NAMALWA (cell line): ENCODE data around the gene SYNJ1.
"Not testable (repeated sequence)": the region's sequence is repeated elsewhere in the genome, so short reads cannot be mapped to it uniquely, and the experiment has no call there.

Source experiments
- DNase-seq: peaks from one replicate; pipeline ENCODE4 v3.0.0-alpha.2; 2015; ENCODE audit warnings: low spot score

Gene SYNJ1, protein sequence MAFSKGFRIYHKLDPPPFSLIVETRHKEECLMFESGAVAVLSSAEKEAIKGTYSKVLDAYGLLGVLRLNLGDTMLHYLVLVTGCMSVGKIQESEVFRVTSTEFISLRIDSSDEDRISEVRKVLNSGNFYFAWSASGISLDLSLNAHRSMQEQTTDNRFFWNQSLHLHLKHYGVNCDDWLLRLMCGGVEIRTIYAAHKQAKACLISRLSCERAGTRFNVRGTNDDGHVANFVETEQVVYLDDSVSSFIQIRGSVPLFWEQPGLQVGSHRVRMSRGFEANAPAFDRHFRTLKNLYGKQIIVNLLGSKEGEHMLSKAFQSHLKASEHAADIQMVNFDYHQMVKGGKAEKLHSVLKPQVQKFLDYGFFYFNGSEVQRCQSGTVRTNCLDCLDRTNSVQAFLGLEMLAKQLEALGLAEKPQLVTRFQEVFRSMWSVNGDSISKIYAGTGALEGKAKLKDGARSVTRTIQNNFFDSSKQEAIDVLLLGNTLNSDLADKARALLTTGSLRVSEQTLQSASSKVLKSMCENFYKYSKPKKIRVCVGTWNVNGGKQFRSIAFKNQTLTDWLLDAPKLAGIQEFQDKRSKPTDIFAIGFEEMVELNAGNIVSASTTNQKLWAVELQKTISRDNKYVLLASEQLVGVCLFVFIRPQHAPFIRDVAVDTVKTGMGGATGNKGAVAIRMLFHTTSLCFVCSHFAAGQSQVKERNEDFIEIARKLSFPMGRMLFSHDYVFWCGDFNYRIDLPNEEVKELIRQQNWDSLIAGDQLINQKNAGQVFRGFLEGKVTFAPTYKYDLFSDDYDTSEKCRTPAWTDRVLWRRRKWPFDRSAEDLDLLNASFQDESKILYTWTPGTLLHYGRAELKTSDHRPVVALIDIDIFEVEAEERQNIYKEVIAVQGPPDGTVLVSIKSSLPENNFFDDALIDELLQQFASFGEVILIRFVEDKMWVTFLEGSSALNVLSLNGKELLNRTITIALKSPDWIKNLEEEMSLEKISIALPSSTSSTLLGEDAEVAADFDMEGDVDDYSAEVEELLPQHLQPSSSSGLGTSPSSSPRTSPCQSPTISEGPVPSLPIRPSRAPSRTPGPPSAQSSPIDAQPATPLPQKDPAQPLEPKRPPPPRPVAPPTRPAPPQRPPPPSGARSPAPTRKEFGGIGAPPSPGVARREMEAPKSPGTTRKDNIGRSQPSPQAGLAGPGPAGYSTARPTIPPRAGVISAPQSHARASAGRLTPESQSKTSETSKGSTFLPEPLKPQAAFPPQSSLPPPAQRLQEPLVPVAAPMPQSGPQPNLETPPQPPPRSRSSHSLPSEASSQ (N-terminal part only)

GRCh38 chr21:32727687-32728455 is at the start of gene SYNJ1:
Gene SYNJ1 (minus strand): TSS chr21:32728013. CDS start chr21:32726895, 1,118 bp downstream.
- DNase-seq = peak; percentile 95

GRCh38 chr21:32777269-32777668 is 49.5 kb upstream of the SYNJ1 start:
- no peak for DNase-seq

- no peak for DNase-seq
Measured at GRCh38 chr21:32776743-32777142, 48.9 kb upstream of the SYNJ1 start.

- DNase-seq = not testable (repeated sequence)
Measured at GRCh38 chr21:32773048-32773344, 45.2 kb upstream of the SYNJ1 start.

GRCh38 chr21:32772281-32773047 is 44.7 kb upstream of the SYNJ1 start:
- DNase-seq = no peak

DNA sequence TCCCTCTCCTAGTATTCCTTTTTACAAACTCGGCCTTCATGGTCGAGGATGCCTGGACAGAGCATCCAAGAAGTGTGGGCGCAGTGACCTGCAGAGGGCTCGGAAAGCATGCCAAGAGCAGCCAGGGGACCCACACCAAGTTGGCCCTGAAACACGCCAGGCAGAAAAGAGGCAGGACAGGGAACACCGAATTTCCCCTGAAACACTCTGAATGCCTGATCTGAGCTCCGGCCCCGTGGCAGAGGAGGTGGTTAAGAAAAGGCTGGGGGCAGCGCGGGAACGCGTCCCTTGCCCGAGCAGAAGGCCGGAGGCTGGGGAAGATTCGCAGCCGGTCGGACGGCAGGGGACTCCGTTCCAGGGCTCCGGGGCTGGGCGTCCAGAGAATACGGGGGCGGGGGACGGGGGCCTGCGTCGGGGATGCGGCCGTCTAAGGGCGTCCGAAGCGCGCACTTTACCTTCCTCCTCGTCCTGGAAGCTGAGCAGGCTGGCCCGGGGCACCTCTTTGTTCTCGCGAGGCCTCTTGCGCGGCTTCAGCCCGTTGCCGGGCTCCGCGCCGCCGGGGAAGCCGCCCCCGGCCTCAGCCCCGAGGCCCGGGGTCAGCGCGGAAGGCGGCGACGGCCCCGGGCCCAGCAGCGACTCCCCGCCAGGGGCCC is 43.2 kb upstream of the SYNJ1 start:
- peak; percentile 80 for DNase-seq

DNA sequence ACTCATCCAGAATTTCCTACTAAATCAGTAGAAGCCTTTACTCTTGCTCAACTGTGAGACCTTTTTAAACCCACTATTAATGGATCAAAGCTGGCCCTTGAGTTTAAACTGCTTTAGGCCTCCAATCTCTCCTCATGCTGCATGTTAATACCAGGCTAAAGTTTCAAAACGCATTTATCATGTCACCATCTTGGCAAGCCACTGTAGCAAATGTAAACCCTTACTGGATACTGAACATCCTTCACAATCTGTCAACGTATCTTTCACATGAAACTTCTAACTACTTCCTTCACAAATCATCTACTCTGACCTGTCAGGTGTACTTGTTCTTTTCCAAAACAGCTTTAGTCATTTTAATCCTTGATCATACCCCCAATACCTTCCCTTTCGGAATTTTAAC is 40.7 kb upstream of the SYNJ1 start:
- no peak for DNase-seq

- DNase-seq = no peak
Measured at GRCh38 chr21:32765058-32765457, 37.2 kb upstream of the SYNJ1 start.

DNA sequence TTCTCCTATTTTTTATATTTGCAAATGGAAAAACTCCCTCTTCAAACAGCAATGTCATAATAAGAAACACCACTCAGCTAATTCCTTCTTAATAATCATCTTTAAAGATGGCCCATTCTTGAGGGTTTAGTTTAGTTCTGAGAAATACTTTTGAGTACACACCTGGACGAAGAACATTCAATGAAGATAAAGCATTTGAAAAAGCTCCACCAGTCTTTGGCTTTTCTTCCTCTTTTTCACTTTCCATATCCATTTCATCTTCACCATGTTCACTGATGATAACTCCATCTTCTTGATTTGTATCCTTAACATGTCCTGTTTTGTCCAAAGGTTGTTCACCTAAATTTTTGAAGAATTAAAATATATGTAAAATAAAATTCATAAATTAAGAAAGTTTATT is 36.4 kb upstream of the SYNJ1 start:
- DNase-seq = peak; percentile 17

DNA sequence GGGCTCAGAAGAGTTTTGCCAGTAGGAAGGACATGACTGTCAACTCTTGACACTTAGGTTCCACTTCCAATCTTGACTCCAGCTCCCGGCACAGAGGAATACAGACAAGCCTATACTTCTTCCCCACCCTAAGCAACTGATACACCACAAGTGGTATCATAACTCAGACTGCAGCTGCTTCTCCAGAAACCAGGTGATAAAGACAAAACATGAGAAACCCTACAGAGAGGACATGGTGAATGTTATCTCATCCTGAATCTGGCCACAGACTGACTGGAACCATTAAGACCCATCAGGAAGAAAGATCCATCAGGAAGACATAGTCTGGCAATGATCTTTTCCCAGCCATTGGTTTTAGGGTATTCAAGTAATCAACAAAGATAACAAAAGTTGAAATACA is 30.0 kb upstream of the SYNJ1 start:
- no peak for DNase-seq

- DNase-seq = no peak
Measured at GRCh38 chr21:32756096-32756495, 28.3 kb upstream of the SYNJ1 start.

DNA sequence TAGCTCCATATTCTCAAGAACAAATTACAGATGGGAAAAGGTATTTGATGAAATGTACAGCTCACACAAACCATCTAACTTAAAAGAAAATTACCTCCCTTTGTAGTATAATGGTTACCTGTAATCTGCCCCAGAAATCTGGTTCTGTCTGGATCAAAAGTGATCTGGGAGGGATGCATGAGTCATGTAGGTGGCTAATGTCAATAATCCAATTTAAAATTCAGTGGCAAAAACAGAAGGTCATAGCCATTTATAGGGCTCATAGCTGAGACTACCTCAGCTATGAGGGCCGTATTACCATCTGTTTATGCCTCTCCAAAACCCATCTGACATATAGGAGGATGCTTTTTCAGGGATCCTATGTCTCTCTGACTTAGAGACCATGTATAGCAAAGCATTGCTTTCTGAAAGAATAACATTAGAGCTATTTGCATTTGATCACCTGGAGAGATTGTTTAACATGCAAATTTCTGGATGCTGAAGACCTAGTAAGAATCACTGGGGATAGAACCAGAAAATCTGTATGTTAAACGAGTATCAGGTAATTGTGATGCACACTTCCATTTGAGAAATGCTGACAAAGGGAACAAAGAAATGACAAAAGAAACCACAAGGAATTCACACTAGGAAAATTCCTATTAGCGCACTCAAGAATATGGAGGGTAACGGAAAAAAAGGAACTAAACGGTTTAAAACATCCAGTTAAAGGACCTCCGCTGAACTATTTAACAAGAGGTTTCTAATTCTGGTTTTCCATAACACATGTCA is 26.2 kb upstream of the SYNJ1 start:
- DNase-seq = no peak

GRCh38 chr21:32750405-32750804 is 22.6 kb upstream of the SYNJ1 start:
- DNase-seq = no peak

GRCh38 chr21:32749662-32750061 is 21.8 kb upstream of the SYNJ1 start:
- no peak for DNase-seq

DNA sequence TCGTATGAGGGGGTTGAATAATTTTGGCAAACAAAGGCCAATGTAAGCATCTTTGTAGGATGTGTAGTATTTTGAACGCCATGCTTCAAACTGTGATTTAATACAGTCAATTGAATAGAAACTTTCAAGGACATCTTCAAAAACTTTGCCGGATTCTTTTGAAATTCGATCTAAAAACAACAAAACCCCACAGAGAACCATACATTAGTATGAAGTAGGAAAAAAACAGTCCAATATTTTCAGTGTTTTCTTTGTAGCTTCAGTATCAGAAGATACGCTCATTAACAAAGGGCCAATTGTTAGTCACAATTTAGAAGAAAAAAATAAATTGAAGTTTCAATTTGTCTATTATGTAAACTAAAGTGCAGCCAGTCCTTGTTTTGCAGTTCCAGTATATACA is 20.7 kb upstream of the SYNJ1 start:
- DNase-seq = no peak

DNA sequence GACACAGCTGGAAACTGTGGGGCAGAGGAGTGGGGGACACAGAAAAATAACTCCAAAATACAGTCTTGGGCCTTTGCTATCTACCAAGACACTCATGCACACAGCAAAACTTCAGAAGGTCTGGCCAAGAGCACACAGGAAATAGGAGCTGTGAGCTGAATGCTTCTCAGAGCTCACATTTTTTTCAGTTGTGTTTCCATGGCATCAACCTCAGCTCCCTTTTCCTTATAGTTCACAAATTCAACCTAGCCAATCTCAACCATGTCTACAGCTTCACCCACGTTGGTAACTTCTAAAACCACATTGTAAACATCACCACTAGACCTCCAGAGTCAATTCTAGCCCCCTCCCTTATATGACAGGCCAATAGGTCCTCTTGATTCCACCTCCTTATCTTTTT is 19.6 kb upstream of the SYNJ1 start:
- DNase-seq = no peak

- DNase-seq = not testable (repeated sequence)
Measured at GRCh38 chr21:32746711-32747110, 18.9 kb upstream of the SYNJ1 start.

GRCh38 chr21:32742396-32742795 is 14.6 kb upstream of the SYNJ1 start:
- no peak for DNase-seq

DNA sequence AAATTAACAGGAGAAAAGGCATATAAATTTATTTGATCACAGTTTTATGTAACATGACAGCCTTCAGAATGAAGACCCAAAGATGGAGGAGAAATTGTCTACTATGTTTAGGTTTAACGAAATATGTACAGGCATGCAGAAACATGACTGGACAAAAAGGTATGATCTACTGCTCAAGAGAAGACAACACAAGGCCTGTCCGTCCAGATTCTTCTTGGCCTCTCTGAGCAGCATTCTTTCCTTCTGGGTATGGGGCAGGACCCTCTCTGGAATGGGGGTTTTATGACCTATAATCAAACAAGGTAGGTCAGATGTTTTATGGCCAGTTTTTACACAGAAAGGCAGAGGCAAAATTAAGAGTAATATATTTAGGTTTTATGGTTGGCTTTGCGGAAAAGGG is 13.5 kb upstream of the SYNJ1 start:
- DNase-seq = no peak

- DNase-seq = no peak
Measured at GRCh38 chr21:32739946-32740345, 12.1 kb upstream of the SYNJ1 start.
